ENCODE data around the gene GRIP1.

The GRIP1 gene

GRCh38 chr12:66623455-66623854, 55.4 kb downstream of the GRIP1 start:
- Histone ChIP-seq H3K79me2 (ENCODE audit: insufficient read depth, low read length) (no peaks in the 10 kb centered on the region), H4K20me1 (ENCODE audit: low read depth, low read length) (no peaks in the 10 kb centered on the region), H3K9ac (ENCODE audit: low read length) (no peak overlapping the region), H3K36me3 (ENCODE audit: low read length) (no peaks in the 10 kb centered on the region), H3K9me2 (replicated peaks; ENCODE audit: insufficient read depth, low read length) (no peaks in the 10 kb centered on the region), H2AFZ (ENCODE audit: low read depth, low read length, severe bottlenecking) (no peak overlapping the region), H3K27ac (ENCODE audit: low read depth, low read length) (peak overlapping the region; percentile 63; the same call in 1 of the 2 replicates), H3K4me3 (ENCODE audit: insufficient read depth, low read length, poor library complexity, severe bottlenecking) (no peak overlapping the region), H3K9me3 (ENCODE audit: insufficient read depth, low read length) (no peaks in the 10 kb centered on the region), H3K4me2 (ENCODE audit: low read depth, low read length, poor library complexity, severe bottlenecking) (peak overlapping the region; percentile 54), H3K27me3 (ENCODE audit: low read length) (no peaks in the 10 kb centered on the region), H3F3A (ENCODE audit: insufficient read depth) (peaks cover 18% of the 10 kb centered on the region; the same call in 1 of the 2 replicates)
- no peak for TF ChIP-seq CTCF (IDR thresholded peaks at IDR 0.05; ENCODE audit: insufficient read depth, low read length, poor library complexity, severe bottlenecking)
- no peak for TF ChIP-seq EZH2phosphoT487 (conservative IDR thresholded peaks at IDR 0.05; ENCODE audit: low read length)

GRCh38 chr12:66620688-66621087, 58.2 kb downstream of the GRIP1 start:
- Histone ChIP-seq H3K36me3 (ENCODE audit: low read length) (no peaks in the 10 kb centered on the region), H3K79me2 (ENCODE audit: insufficient read depth, low read length) (no peaks in the 10 kb centered on the region), H3K9me3 (ENCODE audit: insufficient read depth, low read length) (no peaks in the 10 kb centered on the region), H3K9me2 (replicated peaks; ENCODE audit: insufficient read depth, low read length) (no peaks in the 10 kb centered on the region), H2AFZ (ENCODE audit: low read depth, low read length, severe bottlenecking) (no peak overlapping the region), H3K27me3 (ENCODE audit: low read length) (no peaks in the 10 kb centered on the region), H3K4me3 (ENCODE audit: insufficient read depth, low read length, poor library complexity, severe bottlenecking) (no peak overlapping the region), H3F3A (ENCODE audit: insufficient read depth) (peaks cover 45% of the 10 kb centered on the region), H3K4me2 (ENCODE audit: low read depth, low read length, poor library complexity, severe bottlenecking) (peak overlapping the region; percentile 55), H3K27ac (ENCODE audit: low read depth, low read length) (peak overlapping the region; percentile 23; the same call in 1 of the 2 replicates), H3K9ac (ENCODE audit: low read length) (no peak overlapping the region), H4K20me1 (ENCODE audit: low read depth, low read length) (no peaks in the 10 kb centered on the region)
- no peak for TF ChIP-seq EZH2phosphoT487 (conservative IDR thresholded peaks at IDR 0.05; ENCODE audit: low read length)
- TF ChIP-seq CTCF (IDR thresholded peaks at IDR 0.05; ENCODE audit: insufficient read depth, low read length, poor library complexity, severe bottlenecking), result no peak

- H3K27me3 ChIP-seq (ENCODE audit: low read length), result no peaks in the 10 kb centered on the region
- no peaks in the 10 kb centered on the region for H3K79me2 ChIP-seq (ENCODE audit: insufficient read depth, low read length)
- no peaks in the 10 kb centered on the region for H4K20me1 ChIP-seq (ENCODE audit: low read depth, low read length)
- peaks cover 45% of the 10 kb centered on the region for H3F3A ChIP-seq (ENCODE audit: insufficient read depth)
- peak overlapping the region; percentile 55 for H3K4me2 ChIP-seq (ENCODE audit: low read depth, low read length, poor library complexity, severe bottlenecking)
- no peaks in the 10 kb centered on the region for H3K36me3 ChIP-seq (ENCODE audit: low read length)
- no peak for TF ChIP-seq EZH2phosphoT487 (conservative IDR thresholded peaks at IDR 0.05; ENCODE audit: low read length)
- TF ChIP-seq CTCF (IDR thresholded peaks at IDR 0.05; ENCODE audit: insufficient read depth, low read length, poor library complexity, severe bottlenecking), result no peak
- no peak overlapping the region for H3K9ac ChIP-seq (ENCODE audit: low read length)
- H3K9me2 ChIP-seq (replicated peaks; ENCODE audit: insufficient read depth, low read length), result no peaks in the 10 kb centered on the region
- no peak overlapping the region for H2AFZ ChIP-seq (ENCODE audit: low read depth, low read length, severe bottlenecking)
- no peaks in the 10 kb centered on the region for H3K9me3 ChIP-seq (ENCODE audit: insufficient read depth, low read length)
- H3K27ac ChIP-seq (ENCODE audit: low read depth, low read length), result peak overlapping the region; percentile 95
- no peak overlapping the region for H3K4me3 ChIP-seq (ENCODE audit: insufficient read depth, low read length, poor library complexity, severe bottlenecking)
These were observed 58.9 kb downstream of the GRIP1 start for GRCh38 chr12:66620026-66620425.

Measured in SU-DHL-6 (cell line).